Spleen (tissue), 11 donors: ENCODE data around the gene FAF1. TPM values are rescaled to one million over a fixed set of nuclear protein-coding genes. Genes with fewer than 3 reads are reported as not detected.

ENCODE experiments used
- DNase-seq: peaks from one replicate; pipeline ENCODE4 v3.0.0-alpha.2; 2020
- H3K27ac ChIP-seq, 8 donors: fragments of 200-600 bp; sonication (generic) in 7 of 8; 1 replicate in 4 of 8; 2 replicates in 4 of 8; pipeline versions ENCODE4 v1.5.0 to v1.8.0; 2016 to 2021; ENCODE audit warnings: inconsistent platforms in 4 of 8, mild to moderate bottlenecking in 4 of 8, moderate library complexity in 1 of 8
- H3K27me3 ChIP-seq, 7 donors: fragments of 200-600 bp; sonication (generic) in 6 of 7; replicated peaks in 1 of 7; 1 replicate in 4 of 7; 2 replicates in 3 of 7; pipeline versions ENCODE4 v1.5.0 to v1.8.0; 2016 to 2021; ENCODE audit warnings: inconsistent platforms in 3 of 7, mild to moderate bottlenecking in 1 of 7
- H3K36me3 ChIP-seq, 6 donors: fragments of 200-600 bp; sonication (generic) in 5 of 6; 1 replicate in 4 of 6; 2 replicates in 2 of 6; pipeline versions ENCODE4 v1.5.0 to v1.8.0; 2016 to 2021; ENCODE audit warnings: inconsistent platforms in 2 of 6
- H3K4me1 ChIP-seq, 6 donors: fragments of 200-600 bp; sonication (generic) in 5 of 6; 1 replicate in 3 of 6; 2 replicates in 3 of 6; pipeline versions ENCODE4 v1.5.0 to v1.8.0; 2016 to 2021; ENCODE audit warnings: inconsistent platforms in 3 of 6
- H3K4me3 ChIP-seq, 8 donors: fragments of 200-600 bp; sonication (generic) in 7 of 8; 1 replicate in 4 of 8; 2 replicates in 4 of 8; pipeline versions ENCODE4 v1.5.0 to v1.8.0; 2016 to 2021; ENCODE audit warnings: inconsistent platforms in 4 of 8, mild to moderate bottlenecking in 4 of 8, moderate library complexity in 2 of 8
- H3K9me3 ChIP-seq, 8 donors: fragments of 200-600 bp; sonication (generic) in 7 of 8; 1 replicate in 4 of 8; 2 replicates in 4 of 8; pipeline versions ENCODE4 v1.5.0 to v1.8.0; 2016 to 2021; ENCODE audit warnings: inconsistent platforms in 4 of 8
- CTCF ChIP-seq, 11 experiments: fragments of 200-600 bp in 7 of 11; fragments of 450-650 bp in 4 of 11; sonication (generic) in 4 of 11; IDR thresholded peaks in 8 of 11; conservative IDR thresholded peaks in 3 of 11; 1 replicate in 7 of 11; 2 replicates in 4 of 11; pipeline versions ENCODE4 v1.4.0 to v1.8.0; 2016 to 2021; ENCODE audit warnings: antibody characterized with exemption in 11 of 11, inconsistent platforms in 4 of 11, mild to moderate bottlenecking in 1 of 11
- POLR2A ChIP-seq, 3 donors: fragments of 450-650 bp; IDR thresholded peaks; one replicate each; pipeline ENCODE4 v1.5.1; 2017; ENCODE audit warnings: antibody characterized with exemption in 3 of 3, mild to moderate bottlenecking in 1 of 3
- POLR2AphosphoS5 ChIP-seq, 3 donors: sonication (generic); formaldehyde crosslinking; IDR thresholded peaks; one replicate each; pipeline ENCODE4 v1.5.1; 2017; ENCODE audit warnings: antibody characterized with exemption in 3 of 3
- WGBS, 5 donors: extraction: QIAGEN DNeasy Blood & Tissue Kit in 3 of 5; methylation state at CpG; one replicate each; pipeline versions ENCODE4 v1.1.5 to v1.1.7; 2013 to 2018; 5-methylcytosine and 5-hydroxymethylcytosine counted together
- intact Hi-C: fragments of 100-400 bp; cut with DNase I; formaldehyde crosslinking; loops from one replicate; pipeline ENCODE4 v1.15.0; 2023; ENCODE audit warnings: low total_unique reads
- polyA plus RNA-seq, 3 donors: library from polyadenylated mRNA; stranded (reverse); fragments of 200-250 nt; gene quantifications; one replicate each; pipeline ENCODE4 v1.2.1, GENCODE V29; 2013
- total RNA-seq, 7 donors: library from RNA; depleted of rRNA in 3 of 7; stranded (reverse); fragments of >200 nt in 3 of 7; fragmentation: NEBNext Ultra II Directional in 4 of 7; extraction: Animal tissue kit (Norgen Biotek cat#: 25700) in 4 of 7; gene quantifications; one replicate each; pipeline versions ENCODE4 v1.1.0 to v1.2.1, GENCODE V29; 2016 to 2021
- donor health status: healthy with polysubstance abuse.
- donor health status: DM: no; HTN: no; CAD: no; lungs with moderate emphysema.
- donor health status: DM: no; HTN: no; CAD: no.
- donor health status: Bipolar disorder and iron deficiency.
- donor health status: healthy.
- donor health status: DM: no; HTN: no; CAD: no.
- donor health status: DM: yes; HTN: yes; CAD: no.

FAF1 gene
- total and polyA plus RNA-seq, 10 donors: 16.7 to 58.7 (median 40.0) TPM

GRCh38 chr1:50665413-50665812 is 294.7 kb downstream of the FAF1 start:
- no peaks in the 10 kb centered on the region for H3K9me3 ChIP-seq
- peaks cover 0 to 8% (median 0%) of the 10 kb centered on the region in 6 donors for H3K4me1 ChIP-seq
- no peaks in the 10 kb centered on the region for H3K27me3 ChIP-seq
- no peak overlapping the region for H3K27ac ChIP-seq
- no peak for DNase-seq
- intact Hi-C loops: no loop called here
- peaks cover 0 to 7% (median 0%) of the 10 kb centered on the region in 6 donors for H3K36me3 ChIP-seq
- WGBS, 5 donors: 87 to 93% (median 90%) methylated on average over 2 of the region's 2 CpGs
- no peak for TF ChIP-seq CTCF (IDR thresholded peaks at IDR 0.05 in 8 of 11, conservative IDR thresholded peaks at IDR 0.05 in 3 of 11)
- no peak for TF ChIP-seq POLR2AphosphoS5 (IDR thresholded peaks at IDR 0.05)
- TF ChIP-seq POLR2A (IDR thresholded peaks at IDR 0.05): no peak
- H3K4me3 ChIP-seq: no peak overlapping the region

GRCh38 chr1:50661626-50662025 is 298.4 kb downstream of the FAF1 start:
- Histone ChIP-seq H3K27me3 (no peaks in the 10 kb centered on the region), H3K4me3 (no peak overlapping the region), H3K36me3 (peaks cover 0 to 6% (median 0%) of the 10 kb centered on the region in 6 donors), H3K4me1 (no peaks in the 10 kb centered on the region), H3K27ac (no peak overlapping the region), H3K9me3 (no peaks in the 10 kb centered on the region)
- no peak for DNase-seq
- 94 to 97% (median 95%) methylated on average over 5 of the region's 5 CpGs for WGBS, 5 donors
- TF ChIP-seq POLR2A (IDR thresholded peaks at IDR 0.05) (no peak), POLR2AphosphoS5 (IDR thresholded peaks at IDR 0.05) (no peak), CTCF (IDR thresholded peaks at IDR 0.05 in 8 of 11, conservative IDR thresholded peaks at IDR 0.05 in 3 of 11) (no peak)
- intact Hi-C loops: no loop called here

GRCh38 chr1:50659107-50659662 is 300.9 kb downstream of the FAF1 start:
- no peak overlapping the region for H3K27ac ChIP-seq
- no peak for DNase-seq
- WGBS, 5 donors: 76 to 85% (median 80%) methylated on average over 2 of the region's 2 CpGs
- H3K27me3 ChIP-seq: no peaks in the 10 kb centered on the region
- TF ChIP-seq CTCF (IDR thresholded peaks at IDR 0.05 in 8 of 11, conservative IDR thresholded peaks at IDR 0.05 in 3 of 11) (no peak), POLR2AphosphoS5 (IDR thresholded peaks at IDR 0.05) (no peak), POLR2A (IDR thresholded peaks at IDR 0.05) (no peak)
- peaks cover 0 to 20% (median 3%) of the 10 kb centered on the region in 6 donors for H3K36me3 ChIP-seq
- no peak overlapping the region for H3K4me3 ChIP-seq
- intact Hi-C loops: no loop called here
- no peaks in the 10 kb centered on the region for H3K9me3 ChIP-seq
- H3K4me1 ChIP-seq: no peaks in the 10 kb centered on the region

GRCh38 chr1:50658459-50659076 is 301.5 kb downstream of the FAF1 start:
- intact Hi-C loops: no loop called here

More at GRCh38 chr1:50658459-50659076, 301.5 kb downstream of the FAF1 start:
- H3K4me3 ChIP-seq: no peak overlapping the region
- H3K36me3 ChIP-seq: peaks cover 0 to 25% (median 3%) of the 10 kb centered on the region in 6 donors
- H3K27ac ChIP-seq: no peak overlapping the region
- 67 to 97% (median 89%) methylated on average over 2 of the region's 2 CpGs for WGBS, 5 donors
- H3K9me3 ChIP-seq: no peaks in the 10 kb centered on the region
- TF ChIP-seq CTCF (IDR thresholded peaks at IDR 0.05 in 8 of 11, conservative IDR thresholded peaks at IDR 0.05 in 3 of 11) (no peak), POLR2AphosphoS5 (IDR thresholded peaks at IDR 0.05) (no peak), POLR2A (IDR thresholded peaks at IDR 0.05) (no peak)
- H3K27me3 ChIP-seq: no peaks in the 10 kb centered on the region
- H3K4me1 ChIP-seq: no peaks in the 10 kb centered on the region
- DNase-seq: no peak
